ENCODE results near the gene WNT6. TPM values are rescaled to one million over a fixed set of nuclear protein-coding genes. Genes with fewer than 3 reads are reported as not detected.

The WNT6 gene
- total RNA-seq, 2 experiments from 2014 or later: not detected

GRCh38 chr2:218849721-218850120, 9.9 kb upstream of the WNT6 start:
- H3K4me1 Mint-ChIP-seq (ENCODE audit: low read depth): peaks cover 5% of the 10 kb centered on the region
- intact Hi-C loops (cut with DNase I, micrococcal nuclease): loop anchor here (5.0 kb wide), 5 partner anchors 137 to 308 kb away; partner anchors contain the start of genes BCS1L (in 1 of the 2), TTLL4 (in 1 of the 2) and ZNF142 (in 1 of the 2)
- no peak for TF ChIP-seq CTCF (IDR thresholded peaks at IDR 0.05)

GRCh38 chr2:218850796-218851195, 8.8 kb upstream of the WNT6 start:
- Mint-ChIP-seq H3K9me3 (no peaks in the 10 kb centered on the region), H3K4me3 (no peak overlapping the region), H3K4me1 (ENCODE audit: low read depth) (peaks cover 5% of the 10 kb centered on the region), H3K27me3 (peaks cover 52% of the 10 kb centered on the region), H3K27ac (no peak overlapping the region), H3K36me3 (ENCODE audit: low read depth) (no peaks in the 10 kb centered on the region)
- H3K27ac ChIP-seq (ENCODE audit: low read depth in 1 of 2, low read length in 2 of 2): no peak overlapping the region
- DNase-seq: peak in 1 of 14 experiments; percentile 4
- POLR2A ChIA-PET: interaction anchor here (0.7 kb wide), 1 partner anchor 10 kb away, joined by 4 read pairs; no protein-coding TSS in a partner anchor
- H3K4me3 ChIP-seq (ENCODE audit: low read length): no peak overlapping the region
- H3K27me3 ChIP-seq (ENCODE audit: control insufficient read depth in 1 of 2, insufficient read depth in 2 of 2, low read length in 2 of 2): peaks cover 30 to 42% of the 10 kb centered on the region in 2 experiments
- intact Hi-C loops (cut with DNase I, micrococcal nuclease): loop anchor here (5.0 kb wide), 2 partner anchors 267 to 307 kb away; no protein-coding TSS in a partner anchor
- no peaks in the 10 kb centered on the region for H3K36me3 ChIP-seq (ENCODE audit: insufficient read depth, low read length)
- no peaks in the 10 kb centered on the region for H3K9me3 ChIP-seq (ENCODE audit: control insufficient read depth in 1 of 2, insufficient read depth in 1 of 2, low read length in 2 of 2)
- CTCF ChIA-PET: interaction anchor here (1.3 kb wide), 2 partner anchors 48 to 141 kb away, joined by 5 read pairs; no protein-coding TSS in a partner anchor
- peaks cover 12% of the 10 kb centered on the region for H3K4me1 ChIP-seq (ENCODE audit: insufficient read depth, low read length)
- TF ChIP-seq CTCF (IDR thresholded peaks at IDR 0.05): no peak
- ATAC-seq (ENCODE audit: poor library complexity): no peak

More at GRCh38 chr2:218849721-218850120, 9.9 kb upstream of the WNT6 start:
- H3K4me3 ChIP-seq (ENCODE audit: low read length): no peak overlapping the region
- ChIA-PET POLR2A (interaction anchor here (0.7 kb wide), 1 partner anchor 11 kb away, joined by 4 read pairs; no protein-coding TSS in a partner anchor), CTCF (interaction anchor here (1.3 kb wide), 2 partner anchors 49 to 140 kb away, joined by 5 read pairs; no protein-coding TSS in a partner anchor)
- H3K27ac Mint-ChIP-seq: no peak overlapping the region
- H3K27ac ChIP-seq (ENCODE audit: low read depth in 1 of 2, low read length in 2 of 2): no peak overlapping the region
- no peaks in the 10 kb centered on the region for H3K36me3 ChIP-seq (ENCODE audit: insufficient read depth, low read length)
- peaks cover 42% of the 10 kb centered on the region for H3K27me3 Mint-ChIP-seq
- H3K27me3 ChIP-seq (ENCODE audit: control insufficient read depth in 1 of 2, insufficient read depth in 2 of 2, low read length in 2 of 2): peaks cover 27 to 33% of the 10 kb centered on the region in 2 experiments
- no peak overlapping the region for H3K4me3 Mint-ChIP-seq
- H3K9me3 ChIP-seq (ENCODE audit: control insufficient read depth in 1 of 2, insufficient read depth in 1 of 2, low read length in 2 of 2): peaks cover 0 to 3% of the 10 kb centered on the region in 2 experiments
- DNase-seq (no peak), ATAC-seq (ENCODE audit: poor library complexity) (no peak)
- no peaks in the 10 kb centered on the region for H3K9me3 Mint-ChIP-seq
- H3K36me3 Mint-ChIP-seq (ENCODE audit: low read depth): no peaks in the 10 kb centered on the region
- H3K4me1 ChIP-seq (ENCODE audit: insufficient read depth, low read length): peaks cover 12% of the 10 kb centered on the region

- Histone ChIP-seq H3K9me3 (ENCODE audit: control insufficient read depth in 1 of 2, insufficient read depth in 1 of 2, low read length in 2 of 2) (no peaks in the 10 kb centered on the region), H3K36me3 (ENCODE audit: insufficient read depth, low read length) (no peaks in the 10 kb centered on the region), H3K4me3 (ENCODE audit: low read length) (no peak overlapping the region), H3K27me3 (ENCODE audit: control insufficient read depth in 1 of 2, insufficient read depth in 2 of 2, low read length in 2 of 2) (peaks cover 34 to 47% of the 10 kb centered on the region in 2 experiments), H3K4me1 (ENCODE audit: insufficient read depth, low read length) (peaks cover 12% of the 10 kb centered on the region), H3K27ac (ENCODE audit: low read depth in 1 of 2, low read length in 2 of 2) (no peak overlapping the region)
- ChIA-PET CTCF (interaction anchor here (0.9 to 1.4 kb wide), 3 partner anchors 29 to 141 kb away, joined by 3 to 5 read pairs (median 5); partner anchors contain the start of gene TTLL4), POLR2A (interaction anchor here (0.7 kb wide), 1 partner anchor 192 kb away, joined by 3 read pairs; no protein-coding TSS in a partner anchor)
- intact Hi-C loops (cut with DNase I, micrococcal nuclease): loop anchor here (5.0 kb wide), 2 partner anchors 266 to 306 kb away; no protein-coding TSS in a partner anchor
- no peaks in the 10 kb centered on the region for H3K9me3 Mint-ChIP-seq
- no peak for TF ChIP-seq CTCF (IDR thresholded peaks at IDR 0.05)
- peak in 1 of 14 experiments; percentile 14 for DNase-seq
- no peak for ATAC-seq (ENCODE audit: poor library complexity)
- peaks cover 5% of the 10 kb centered on the region for H3K4me1 Mint-ChIP-seq (ENCODE audit: low read depth)
- peaks cover 57% of the 10 kb centered on the region for H3K27me3 Mint-ChIP-seq
- no peak overlapping the region for H3K27ac Mint-ChIP-seq
- H3K4me3 Mint-ChIP-seq: no peak overlapping the region
- no peaks in the 10 kb centered on the region for H3K36me3 Mint-ChIP-seq (ENCODE audit: low read depth)
These were observed 8.3 kb upstream of the WNT6 start for GRCh38 chr2:218851286-218851685.
